HEK293T (cell line): ENCODE results near the gene PTP4A2.

Source experiments
- CTCF ChIA-PET: fragments of 350-600 bp; formaldehyde crosslinking; extraction: SDS; loops from one replicate; lab custom pipeline; 2021; ENCODE audit warnings: antibody characterized with exemption, inconsistent platforms; lab: Yijun Ruan, JAX
- POLR2A ChIA-PET: fragments of 350-600 bp; formaldehyde crosslinking; extraction: SDS; loops from one replicate; lab custom pipeline; 2020; ENCODE audit warnings: antibody characterized with exemption, inconsistent platforms; lab: Yijun Ruan, JAX
- DNase-seq: peaks from one replicate; pipeline ENCODE4 v3.0.0; 2012; ENCODE audit warnings: mixed read lengths; ENCODE audit errors: extremely low spot score
- ARNT ChIP-seq: fragments of 450-650 bp; IDR thresholded peaks from 2 replicates; pipeline ENCODE4 v1.6.1; 2017; ENCODE audit warnings: mild to moderate bottlenecking
- BHLHE40 ChIP-seq: fragments of 450-650 bp; IDR thresholded peaks from 2 replicates; pipeline ENCODE4 v1.6.1; 2016; ENCODE audit warnings: mild to moderate bottlenecking, moderate library complexity, borderline replicate concordance
- CTBP1 ChIP-seq: fragments of 450-650 bp; IDR thresholded peaks from 2 replicates; pipeline ENCODE4 v1.6.1; 2016; ENCODE audit warnings: borderline replicate concordance
- ELF4 ChIP-seq: fragments of 450-650 bp; IDR thresholded peaks from 2 replicates; pipeline ENCODE4 v1.6.1; 2017; ENCODE audit warnings: antibody characterized with exemption
- FOXA1 ChIP-seq: fragments of 450-650 bp; IDR thresholded peaks from 2 replicates; pipeline ENCODE4 v1.6.1; 2016; ENCODE audit warnings: mild to moderate bottlenecking
- FOXK2 ChIP-seq: fragments of 450-650 bp; IDR thresholded peaks from 2 replicates; pipeline ENCODE4 v1.6.1; 2016; ENCODE audit warnings: mild to moderate bottlenecking
- FOXM1 ChIP-seq: fragments of 450-650 bp; IDR thresholded peaks from 2 replicates; pipeline ENCODE4 v1.6.1; 2017; ENCODE audit warnings: mild to moderate bottlenecking, borderline replicate concordance
- HDGF ChIP-seq: fragments of 450-650 bp; IDR thresholded peaks from 2 replicates; pipeline ENCODE4 v1.6.1; 2017; ENCODE audit warnings: antibody characterized with exemption, borderline replicate concordance
- L3MBTL2 ChIP-seq: fragments of 450-650 bp; conservative IDR thresholded peaks from 2 replicates; pipeline ENCODE4 v1.6.1; 2016; ENCODE audit warnings: mild to moderate bottlenecking
- LEF1 ChIP-seq: fragments of 450-650 bp; IDR thresholded peaks from 2 replicates; pipeline ENCODE4 v1.6.1; 2017; ENCODE audit warnings: mild to moderate bottlenecking, borderline replicate concordance
- NFRKB ChIP-seq: fragments of 450-650 bp; IDR thresholded peaks from 2 replicates; pipeline ENCODE4 v1.6.1; 2016; ENCODE audit warnings: mild to moderate bottlenecking, moderate library complexity
- SP1 ChIP-seq: fragments of 450-650 bp; IDR thresholded peaks from 2 replicates; pipeline ENCODE4 v1.6.1; 2017
- SUZ12 ChIP-seq: fragments of 450-650 bp; IDR thresholded peaks from 2 replicates; pipeline ENCODE4 v1.6.1; 2016; ENCODE audit warnings: mild to moderate bottlenecking
- TARDBP ChIP-seq: fragments of 450-650 bp; IDR thresholded peaks from 2 replicates; pipeline ENCODE4 v1.6.1; 2016
- ZNF384 ChIP-seq: fragments of 450-650 bp; IDR thresholded peaks from 2 replicates; pipeline ENCODE4 v1.6.1; 2016
- TF ChIP-seq, protein P1 (sequence below): fragments of 450-650 bp; IDR thresholded peaks from 2 replicates; pipeline ENCODE4 v1.6.1; 2016

The PTP4A2 gene

DNA sequence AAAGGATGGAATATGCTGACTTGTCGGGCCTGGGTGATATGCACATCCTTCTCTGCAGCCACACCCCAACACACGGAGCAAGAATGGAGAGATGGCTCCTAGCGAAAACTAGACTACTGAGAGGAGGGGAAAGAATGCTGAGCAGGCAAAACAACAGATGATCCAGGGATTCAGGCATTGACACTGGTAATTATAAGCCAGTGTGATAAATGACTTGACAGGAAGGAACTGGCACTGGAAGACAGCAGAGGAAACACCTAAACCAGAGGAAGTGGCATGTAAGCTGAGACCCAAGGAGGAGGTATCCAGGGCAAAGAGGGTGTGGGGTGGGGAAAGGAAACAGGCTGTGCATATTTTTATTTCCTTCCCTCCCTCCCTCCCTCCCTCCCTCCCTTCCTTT lies 43.8 kb upstream of the PTP4A2 start:
- CTCF ChIA-PET, result no interaction called here
- POLR2A ChIA-PET, result interaction anchor here (1.1 kb wide), 1 partner anchor 90 kb away, joined by 3 read pairs; no protein-coding TSS in a partner anchor
- TF ChIP-seq, protein P1, sequence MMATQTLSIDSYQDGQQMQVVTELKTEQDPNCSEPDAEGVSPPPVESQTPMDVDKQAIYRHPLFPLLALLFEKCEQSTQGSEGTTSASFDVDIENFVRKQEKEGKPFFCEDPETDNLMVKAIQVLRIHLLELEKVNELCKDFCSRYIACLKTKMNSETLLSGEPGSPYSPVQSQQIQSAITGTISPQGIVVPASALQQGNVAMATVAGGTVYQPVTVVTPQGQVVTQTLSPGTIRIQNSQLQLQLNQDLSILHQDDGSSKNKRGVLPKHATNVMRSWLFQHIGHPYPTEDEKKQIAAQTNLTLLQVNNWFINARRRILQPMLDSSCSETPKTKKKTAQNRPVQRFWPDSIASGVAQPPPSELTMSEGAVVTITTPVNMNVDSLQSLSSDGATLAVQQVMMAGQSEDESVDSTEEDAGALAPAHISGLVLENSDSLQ, result 0 out of 2 replicates have a peak, but pooled peaks have one; percentile 21
- TF ChIP-seq ARNT, result no peak
- DNase-seq, result no peak

DNA sequence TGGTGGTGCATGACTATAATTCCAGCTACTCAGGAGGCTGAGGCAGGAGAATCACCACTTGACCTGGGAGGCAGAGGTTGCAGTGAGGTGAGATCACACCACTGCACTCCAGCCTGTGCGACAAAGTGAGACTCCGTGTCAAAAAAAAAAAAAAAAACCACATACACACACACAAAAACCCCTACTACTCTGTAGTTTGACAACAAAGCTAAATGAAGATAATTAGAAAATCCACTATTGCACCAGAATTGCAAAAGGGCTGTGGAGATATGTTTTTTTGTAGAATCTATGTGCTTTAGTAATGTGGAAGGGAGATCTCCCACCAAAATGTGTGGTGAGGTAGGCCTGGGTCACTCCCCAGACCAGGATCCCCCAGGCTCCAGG lies 43.3 kb upstream of the PTP4A2 start:
- POLR2A ChIA-PET, result interaction anchor here (1.1 kb wide), 1 partner anchor 90 kb away, joined by 3 read pairs; no protein-coding TSS in a partner anchor
- DNase-seq, result no peak
- no peak for TF ChIP-seq HDGF
- no peak for TF ChIP-seq SP1
- TF ChIP-seq, protein P1, result no peak
- TF ChIP-seq FOXK2, result no peak
- no peak for TF ChIP-seq FOXM1
- no peak for TF ChIP-seq FOXA1
- TF ChIP-seq TARDBP, result no peak
- CTCF ChIA-PET, result no interaction called here

GRCh38 chr1:31980835-31981455 lies 42.8 kb upstream of the PTP4A2 start:
- CTCF ChIA-PET, result no interaction called here
- DNase-seq, result no peak
- no peak for TF ChIP-seq LEF1
- no peak for TF ChIP-seq ELF4
- TF ChIP-seq BHLHE40, result no peak
- no peak for TF ChIP-seq ZNF384
- no peak for TF ChIP-seq FOXM1
- no peak for TF ChIP-seq FOXK2
- POLR2A ChIA-PET, result interaction anchor here (1.1 kb wide), 1 partner anchor 91 kb away, joined by 3 read pairs; no protein-coding TSS in a partner anchor

GRCh38 chr1:31978843-31979400 lies 40.8 kb upstream of the PTP4A2 start:
- ChIA-PET CTCF (interaction anchor here (1.1 to 2.4 kb wide), 2 partner anchors 15 to 84 kb away, joined by 4 to 10 read pairs; no protein-coding TSS in a partner anchor), POLR2A (no interaction called here)
- no peak for DNase-seq
- TF ChIP-seq FOXA1 (no peak), LEF1 (no peak), ZNF384 (no peak), SP1 (no peak), SUZ12 (no peak), ELF4 (no peak), HDGF (no peak), L3MBTL2 (no peak)

DNA sequence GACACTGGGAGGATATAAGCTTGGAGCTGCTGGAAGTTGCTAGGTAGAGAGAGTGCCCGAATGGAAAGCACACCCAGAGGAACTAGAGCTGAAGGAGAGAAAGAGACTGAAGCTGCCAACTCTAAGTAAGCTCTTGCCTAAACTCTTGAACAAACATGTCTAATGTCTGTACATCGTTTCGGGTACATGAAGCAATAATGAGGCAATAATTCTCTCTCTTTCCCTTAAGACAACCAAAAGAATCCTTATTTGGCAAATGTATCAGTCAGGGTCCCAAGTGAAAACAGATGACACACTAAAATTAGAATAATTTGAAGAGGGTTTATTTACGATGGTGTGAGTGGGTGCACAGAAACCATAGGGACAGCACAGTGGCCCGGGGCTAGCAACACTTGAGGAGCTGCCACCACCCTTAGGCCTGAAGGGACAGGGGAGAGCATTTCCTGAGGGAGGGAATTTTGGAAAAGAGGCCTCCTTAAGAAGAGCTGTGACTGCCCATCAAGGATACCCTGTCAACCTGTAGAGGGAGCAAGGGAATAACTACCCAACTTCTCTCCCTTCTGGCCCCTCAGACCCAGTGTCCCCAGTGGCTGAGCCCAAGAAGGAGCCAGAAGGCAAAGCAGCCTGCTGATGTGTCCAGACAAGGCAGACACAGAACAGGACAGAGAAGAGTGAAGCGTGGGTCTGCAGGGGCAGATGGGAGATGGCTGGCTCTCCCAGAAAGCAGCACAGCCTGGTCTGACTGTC lies 39.4 kb upstream of the PTP4A2 start:
- peak; percentile 82 for DNase-seq
- CTCF ChIA-PET, result interaction anchor here (0.5 to 2.4 kb wide), 11 partner anchors 10 to 228 kb away, joined by 3 to 10 read pairs (median 4); partner anchors contain the start of gene IQCC
- TF ChIP-seq L3MBTL2, result no peak
- peak; percentile 49; the same call in 1 of the 2 replicates for TF ChIP-seq HDGF
- TF ChIP-seq CTBP1, result no peak
- TF ChIP-seq TARDBP, result no peak
- no peak for TF ChIP-seq FOXA1
- TF ChIP-seq NFRKB, result no peak
- TF ChIP-seq, protein P1, result peak; percentile 80
- no peak for TF ChIP-seq ELF4
- no peak for TF ChIP-seq ARNT
- TF ChIP-seq SUZ12, result no peak
- no peak for TF ChIP-seq ZNF384
- POLR2A ChIA-PET, result interaction anchor here (1.0 to 1.4 kb wide), 4 partner anchors 10 to 96 kb away, joined by 3 read pairs; no protein-coding TSS in a partner anchor

GRCh38 chr1:31976401-31976800 lies 38.2 kb upstream of the PTP4A2 start:
- CTCF ChIA-PET, result interaction anchor here (0.7 to 2.4 kb wide), 4 partner anchors 13 to 313 kb away, joined by 3 to 10 read pairs (median 4); no protein-coding TSS in a partner anchor
- POLR2A ChIA-PET, result no interaction called here
- TF ChIP-seq CTBP1 (no peak), SP1 (no peak), BHLHE40 (no peak), ELF4 (no peak), FOXM1 (no peak), NFRKB (no peak), L3MBTL2 (no peak), FOXA1 (no peak)
- TF ChIP-seq, protein P1, result no peak
- no peak for DNase-seq
